Measurements from ENCODE around the gene IFNA14. TPM values are rescaled to one million over a fixed set of nuclear protein-coding genes. Genes with fewer than 3 reads are reported as not detected.
"Not testable (repeated sequence)": the region's sequence is repeated elsewhere in the genome, so short reads cannot be mapped to it uniquely, and the experiment has no call there.

The IFNA14 gene
- total RNA-seq, 1 donor from 2014 or later, result not detected

DNA sequence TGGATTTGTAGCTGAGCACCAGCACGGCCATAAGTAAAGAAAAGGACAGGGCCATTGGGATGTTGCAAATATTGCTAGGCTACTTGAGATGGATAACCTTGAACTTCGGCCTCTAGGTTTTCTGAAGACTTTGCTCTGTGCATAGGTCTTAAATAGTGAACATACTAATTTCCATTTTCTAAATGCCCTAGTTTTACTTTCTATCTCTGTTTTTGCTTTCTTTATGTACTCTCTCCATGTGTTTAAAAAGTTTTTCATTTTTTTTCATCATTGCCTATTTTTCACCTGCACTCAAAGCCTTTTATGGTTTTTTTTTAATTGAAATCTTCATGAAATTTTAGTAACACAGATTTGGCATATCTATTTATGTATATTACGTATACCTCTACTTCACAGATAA is 32.8 kb downstream of the IFNA14 start, which contains the start of gene IFNA10:
TSS of gene IFNA10 (minus strand) at position 101 of the 400 bp plus-strand sequence. CDS start at position 55, 46 bp downstream.
- DNase-seq (ENCODE audit: low spot score); H3K9me3 Mint-ChIP-seq; H3K4me3 Mint-ChIP-seq (ENCODE audit: low read depth); H3K4me1 Mint-ChIP-seq (ENCODE audit: low read depth); H3K36me3 Mint-ChIP-seq (ENCODE audit: low read depth); H3K27ac Mint-ChIP-seq: not testable (repeated sequence)
- intact Hi-C loops (cut with micrococcal nuclease), result loop anchor here (10.0 kb wide), 1 partner anchor 558 kb away; no protein-coding TSS in a partner anchor
- peaks cover 24% of the 10 kb centered on the region for H3K27me3 Mint-ChIP-seq (ENCODE audit: low read depth)

DNA sequence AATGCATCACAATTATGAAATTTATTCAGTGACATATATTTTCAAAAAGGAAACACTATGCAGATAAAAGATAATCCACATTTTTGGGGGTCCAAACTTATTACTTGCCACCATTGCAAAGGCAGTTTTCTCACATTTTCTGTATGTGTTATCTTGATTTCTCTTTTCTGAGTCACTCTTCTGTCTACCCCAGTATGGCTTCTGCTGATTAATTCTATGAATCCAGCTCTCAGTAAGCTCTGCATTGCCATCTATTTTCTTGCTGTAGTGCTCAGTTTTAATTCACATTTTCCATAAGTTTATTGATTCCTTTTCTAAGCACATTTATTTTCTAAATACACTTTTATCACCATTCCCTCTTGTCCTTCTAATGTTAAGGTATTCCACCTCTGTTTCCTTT is 34.6 kb downstream of the IFNA14 start:
- Mint-ChIP-seq H3K27ac (no peak overlapping the region), H3K36me3 (ENCODE audit: low read depth) (no peaks in the 10 kb centered on the region), H3K9me3 (no peaks in the 10 kb centered on the region), H3K27me3 (ENCODE audit: low read depth) (peaks cover 35% of the 10 kb centered on the region), H3K4me3 (ENCODE audit: low read depth) (no peak overlapping the region), H3K4me1 (ENCODE audit: low read depth) (peaks cover 6% of the 10 kb centered on the region)
- intact Hi-C loops (cut with micrococcal nuclease), result loop anchor here (10.0 kb wide), 1 partner anchor 560 kb away; no protein-coding TSS in a partner anchor
- no peak for DNase-seq (ENCODE audit: low spot score)

- H3K4me3 Mint-ChIP-seq (ENCODE audit: low read depth); H3K36me3 Mint-ChIP-seq (ENCODE audit: low read depth); DNase-seq (ENCODE audit: low spot score); H3K27ac Mint-ChIP-seq; H3K4me1 Mint-ChIP-seq (ENCODE audit: low read depth); H3K9me3 Mint-ChIP-seq: not testable (repeated sequence)
- peaks cover 32% of the 10 kb centered on the region for H3K27me3 Mint-ChIP-seq (ENCODE audit: low read depth)
- intact Hi-C loops (cut with micrococcal nuclease), result loop anchor here (10.0 kb wide), 1 partner anchor 563 kb away; no protein-coding TSS in a partner anchor
Measured at GRCh38 chr9:21202105-21202504, 37.7 kb downstream of the IFNA14 start, which contains the start of gene IFNA7. Gene IFNA7 (minus strand): TSS chr9:21202205. CDS start chr9:21202165, 40 bp downstream.

- DNase-seq (ENCODE audit: low spot score), result peak; percentile 22
Measured at GRCh38 chr9:21194867-21195776, 44.7 kb downstream of the IFNA14 start.

More at GRCh38 chr9:21194867-21195776, 44.7 kb downstream of the IFNA14 start:
- Mint-ChIP-seq H3K4me3 (ENCODE audit: low read depth) (peak overlapping the region; percentile 40), H3K27me3 (ENCODE audit: low read depth) (peaks cover 11% of the 10 kb centered on the region)
- intact Hi-C loops (cut with micrococcal nuclease); H3K36me3 Mint-ChIP-seq (ENCODE audit: low read depth); H3K9me3 Mint-ChIP-seq; H3K27ac Mint-ChIP-seq; H3K4me1 Mint-ChIP-seq (ENCODE audit: low read depth): not testable (repeated sequence)

Other genes with a start within 250 kb of the IFNA14 start
- gene HACD4, start 208.4 kb downstream of the IFNA14 start, total RNA-seq, result 2.2 and 2.4 TPM in 2 replicates
- gene IFNB1, start 162.1 kb downstream of the IFNA14 start, total RNA-seq, result not detected in 2 replicates
- not detected in 2 replicates for gene IFNW1, start 98.2 kb downstream of the IFNA14 start, total RNA-seq
- not detected in 2 replicates for gene IFNA21, start 73.3 kb downstream of the IFNA14 start, total RNA-seq
- gene IFNA4, start 52.4 kb downstream of the IFNA14 start, total RNA-seq, result not detected in 2 replicates
- gene IFNA7, start 37.8 kb downstream of the IFNA14 start, total RNA-seq, result not detected in 2 replicates
- gene IFNA10, start 32.9 kb downstream of the IFNA14 start, total RNA-seq, result not detected in 2 replicates
- not detected in 2 replicates for gene IFNA16, start 22.7 kb downstream of the IFNA14 start, total RNA-seq
- gene IFNA17, start 11.8 kb downstream of the IFNA14 start, total RNA-seq, result not detected in 2 replicates
- gene IFNA5, start 65.3 kb upstream of the IFNA14 start, total RNA-seq, result not detected in 2 replicates
- gene KLHL9, start 95.4 kb upstream of the IFNA14 start, total RNA-seq, result 14.3 and 15.8 TPM in 2 replicates
- not detected in 2 replicates for gene IFNA6, start 110.9 kb upstream of the IFNA14 start, total RNA-seq
- not detected in 2 replicates for gene IFNA13, start 128.1 kb upstream of the IFNA14 start, total RNA-seq
- not detected in 2 replicates for gene IFNA2, start 145.4 kb upstream of the IFNA14 start, total RNA-seq
- gene IFNA8, start 169.1 kb upstream of the IFNA14 start, total RNA-seq, result not detected in 2 replicates
- not detected in 2 replicates for gene IFNA1, start 200.4 kb upstream of the IFNA14 start, total RNA-seq
- not detected in 2 replicates for gene IFNE, start 242.3 kb upstream of the IFNA14 start, total RNA-seq

Data from activated T-helper 2 cell treated with anti-CD3 and anti-CD28 coated beads, Interferon-gamma antibody, Interleukin-2, Interleukin-4, amounts not matched to agents 10 μg/mL and 5 μg/mL and 100 μg/mL, durations not matched to agents 14 hours and 24 hours and 36 hours (primary cell).